H1 (cell line): Measurements from ENCODE around the gene HDAC7. TPM values are rescaled to one million over a fixed set of nuclear protein-coding genes. Genes with fewer than 3 reads are reported as not detected.

ENCODE experiments used
- CTCF ChIA-PET: fragments of 300-600 bp; sonication (Branson Sonifier 250); formaldehyde crosslinking; loops from one replicate; lab custom pipeline; 2021; ENCODE audit not compliant: partially characterized antibody; lab: Charles Lee
- POLR2A ChIA-PET: fragments of 300-600 bp; sonication (Branson Sonifier 250); formaldehyde crosslinking; loops from one replicate; lab custom pipeline; 2021; ENCODE audit warnings: inconsistent platforms; ENCODE audit not compliant: partially characterized antibody; lab: Charles Lee
- DNase-seq, 2 experiments: peaks; one replicate each; pipeline versions ENCODE4 v3.0.0 to v3.0.0-alpha.2; 2010 to 2022; ENCODE audit warnings: low spot score in 2 of 2, low read depth in 1 of 2, mixed read lengths in 1 of 2
- FAIRE-seq: peaks from 2 replicates; lab custom pipeline; 2011; peaks lifted over from hg19 to GRCh38; lab: Jason Lieb, UNC
- H2AFZ ChIP-seq: 2 replicates; pipeline ENCODE4 v1.8.1; 2012; ENCODE audit warnings: low read length, inconsistent platforms
- H2AK5ac ChIP-seq: 2 replicates; pipeline ENCODE4 v1.6.1; 2013; ENCODE audit warnings: low read depth, low read length
- H2BK120ac ChIP-seq: replicated peaks from 2 replicates; pipeline ENCODE3; 2013; ENCODE audit warnings: low read depth, low read length, inconsistent platforms
- H2BK12ac ChIP-seq: 2 replicates; pipeline ENCODE4 v1.6.1; 2013; ENCODE audit warnings: low read depth, low read length
- H2BK15ac ChIP-seq: 2 replicates; pipeline ENCODE4 v1.6.1; 2013; ENCODE audit warnings: low read length
- H2BK20ac ChIP-seq: 2 replicates; pipeline ENCODE4 v1.6.1; 2013; ENCODE audit warnings: low read length
- H2BK5ac ChIP-seq: 2 replicates; pipeline ENCODE4 v1.6.1; 2013; ENCODE audit warnings: low read depth, low read length
- H3K14ac ChIP-seq: 2 replicates; pipeline ENCODE4 v1.6.1; 2013; ENCODE audit warnings: inconsistent platforms; ENCODE audit not compliant: insufficient read length
- H3K18ac ChIP-seq: 2 replicates; pipeline ENCODE4 v1.6.1; 2013; ENCODE audit warnings: low read length; ENCODE audit errors: extremely low read depth
- H3K23ac ChIP-seq: 2 replicates; pipeline ENCODE4 v1.6.1; 2013; ENCODE audit warnings: inconsistent platforms; ENCODE audit not compliant: insufficient read length
- H3K23me2 ChIP-seq: 2 replicates; pipeline ENCODE4 v1.6.1; 2013; ENCODE audit warnings: low read depth, low read length
- H3K27ac ChIP-seq: 2 replicates; pipeline ENCODE4 v1.6.1; 2011; ENCODE audit warnings: low read depth, low read length, inconsistent platforms
- H3K27me3 ChIP-seq, 4 experiments: replicated peaks in 1 of 4; 1 replicate in 1 of 4; 2 replicates in 3 of 4; pipeline versions ENCODE4 v1.6.1 to v1.8.1; 2011 to 2013; ENCODE audit warnings: low read length in 3 of 4, mild to moderate bottlenecking in 3 of 4, inconsistent platforms in 2 of 4, mixed read lengths in 2 of 4, moderate library complexity in 1 of 4; ENCODE audit not compliant: control insufficient read depth in 3 of 4, insufficient read depth in 3 of 4; ENCODE audit errors: extremely low read depth in 1 of 4
- H3K36me3 ChIP-seq, 4 experiments: 2 replicates each; pipeline versions ENCODE4 v1.6.1 to v1.8.1; 2011 to 2013; ENCODE audit warnings: mild to moderate bottlenecking in 4 of 4, low read length in 3 of 4, moderate library complexity in 2 of 4, control low read depth in 1 of 4, inconsistent platforms in 1 of 4; ENCODE audit not compliant: insufficient read depth in 4 of 4, control insufficient read depth in 2 of 4
- H3K4ac ChIP-seq: replicated peaks from 2 replicates; pipeline ENCODE3; 2013; ENCODE audit warnings: low read length, low read depth, mixed read lengths, inconsistent platforms; ENCODE audit not compliant: insufficient read length
- H3K4me1 ChIP-seq, 4 experiments: replicated peaks in 1 of 4; 1 replicate in 1 of 4; 2 replicates in 3 of 4; pipeline versions ENCODE4 v1.6.1 to v1.8.1; 2011 to 2013; ENCODE audit warnings: low read length in 3 of 4, inconsistent platforms in 2 of 4, mixed read lengths in 1 of 4; ENCODE audit not compliant: insufficient read depth in 4 of 4, control insufficient read depth in 3 of 4
- H3K4me2 ChIP-seq, 2 experiments: 2 replicates each; pipeline versions ENCODE4 v1.6.1 to v1.8.1; 2011 to 2013; ENCODE audit warnings: low read depth in 2 of 2, low read length in 2 of 2, control low read depth in 1 of 2, inconsistent platforms in 1 of 2, mild to moderate bottlenecking in 1 of 2; ENCODE audit not compliant: insufficient read depth in 1 of 2
- H3K4me3 ChIP-seq, 4 experiments: fragments of 200-600, 300-600 bp in 1 of 4; sonication (generic), shearing (Covaris generic), sonication (Bioruptor Twin) in 1 of 4; 2 replicates each; pipeline versions ENCODE4 v1.5.1 to v1.8.1; 2011 to 2016; ENCODE audit warnings: low read length in 4 of 4, low read depth in 3 of 4, control low read depth in 2 of 4, inconsistent platforms in 2 of 4, mild to moderate bottlenecking in 2 of 4, mixed read lengths in 1 of 4, moderate library complexity in 1 of 4; ENCODE audit not compliant: insufficient read depth in 2 of 4; ENCODE audit errors: extremely low read depth in 1 of 4
- H3K56ac ChIP-seq: replicated peaks from 2 replicates; pipeline ENCODE3; 2013; ENCODE audit warnings: low read depth, mild to moderate bottlenecking, mixed read lengths, low read length, inconsistent platforms; ENCODE audit not compliant: insufficient read length
- H3K79me1 ChIP-seq: 2 replicates; pipeline ENCODE4 v1.6.1; 2013; ENCODE audit warnings: low read depth, low read length, control low read depth
- H3K79me2 ChIP-seq, 2 experiments: 2 replicates each; pipeline versions ENCODE4 v1.6.1 to v1.8.1; 2012 to 2013; ENCODE audit warnings: low read length in 2 of 2, mild to moderate bottlenecking in 2 of 2, inconsistent platforms in 1 of 2; ENCODE audit not compliant: insufficient read depth in 2 of 2, control insufficient read depth in 1 of 2
- H3K9ac ChIP-seq, 4 experiments: replicated peaks in 1 of 4; 1 replicate in 1 of 4; 2 replicates in 3 of 4; pipeline versions ENCODE4 v1.6.1 to v1.8.1; 2011 to 2013; ENCODE audit warnings: low read depth in 3 of 4, low read length in 3 of 4, control low read depth in 2 of 4, mild to moderate bottlenecking in 2 of 4, moderate library complexity in 2 of 4, inconsistent platforms in 1 of 4; ENCODE audit errors: extremely low read depth in 1 of 4
- H3K9me3 ChIP-seq, 2 experiments: 2 replicates each; pipeline versions ENCODE4 v1.6.1 to v1.8.1; 2012 to 2013; ENCODE audit warnings: mild to moderate bottlenecking in 2 of 2, moderate library complexity in 2 of 2, control low read depth in 1 of 2, inconsistent platforms in 1 of 2, low read depth in 1 of 2, low read length in 1 of 2, mixed read lengths in 1 of 2; ENCODE audit not compliant: insufficient read depth in 2 of 2
- H4K20me1 ChIP-seq, 2 experiments: replicated peaks in 1 of 2; 2 replicates each; pipeline versions ENCODE3 to v1.8.1; 2011 to 2013; ENCODE audit warnings: inconsistent platforms in 2 of 2, low read length in 2 of 2, mild to moderate bottlenecking in 1 of 2; ENCODE audit not compliant: insufficient read depth in 2 of 2, control insufficient read depth in 1 of 2
- H4K5ac ChIP-seq: 2 replicates; pipeline ENCODE4 v1.6.1; 2013; ENCODE audit warnings: low read length, low read depth, mixed read lengths, inconsistent platforms; ENCODE audit not compliant: insufficient read length
- H4K8ac ChIP-seq: 2 replicates; pipeline ENCODE4 v1.8.0; 2013; ENCODE audit warnings: mild to moderate bottlenecking, moderate library complexity, low read length, inconsistent platforms; ENCODE audit not compliant: insufficient read depth; ENCODE audit errors: extremely low read depth
- H4K91ac ChIP-seq: replicated peaks from 2 replicates; pipeline ENCODE3; 2013; ENCODE audit warnings: low read length, mixed read lengths, inconsistent platforms; ENCODE audit not compliant: insufficient read length
- CBX8 ChIP-seq: fragments of 300-800, 300-1000 bp; sonication (generic); IDR thresholded peaks from 2 replicates; pipeline ENCODE4 v1.7.1; 2016; ENCODE audit warnings: low read depth, low read length, borderline replicate concordance
- SAP30 ChIP-seq: fragments of 300-600 bp; sonication (generic); IDR thresholded peaks from 2 replicates; pipeline ENCODE4 v1.7.1; 2012; ENCODE audit warnings: low read length, moderate library complexity, mild to moderate bottlenecking, inconsistent platforms; ENCODE audit not compliant: insufficient read depth, insufficient replicate concordance
- WGBS, 2 experiments: shearing (Covaris generic) in 1 of 2; methylation state at CpG; one replicate each; pipeline versions ENCODE4 v1.1.6 to v1.1.7; 2013 to 2015; ENCODE audit warnings: low lambda C conversion rate in 2 of 2, mixed read lengths in 2 of 2, inconsistent platforms in 1 of 2, low coverage in 1 of 2, missing lambda C conversion rate in 1 of 2; ENCODE audit not compliant: insufficient replicate concordance in 2 of 2, insufficient coverage in 1 of 2, insufficient read length in 1 of 2; ENCODE audit errors: extremely low coverage in 1 of 2, missing lambda C conversion rate in 1 of 2; 5-methylcytosine and 5-hydroxymethylcytosine counted together
- polyA plus RNA-seq, 7 experiments: library from polyadenylated mRNA; depleted of rRNA in 3 of 7; stranded (reverse) in 5 of 7; unstranded in 2 of 7; fragments of >200 nt in 5 of 7; fragments of 200-250 nt in 2 of 7; gene quantifications; 1 replicate in 5 of 7; 2 replicates in 1 of 7; 4 replicates in 1 of 7; pipeline versions ENCODE4 v1.2.1 to v1.2.3, GENCODE V29; 2011 to 2013; ENCODE audit warnings: missing spikeins in 2 of 7, mixed read lengths in 2 of 7
- total RNA-seq: library from RNA; stranded (reverse); fragmentation: NEBNext Ultra II Directional; extraction: Animal tissue kit (Norgen Biotek cat#: 25700); gene quantifications from 2 replicates; pipeline ENCODE4 v1.2.1, GENCODE V29; 2021

The HDAC7 gene
- total and polyA plus RNA-seq, 2 of the 8 experiments (the other 6 are each of a cell fraction or from before 2014, with no cell fraction given), result 25.5 to 84.9 TPM

DNA sequence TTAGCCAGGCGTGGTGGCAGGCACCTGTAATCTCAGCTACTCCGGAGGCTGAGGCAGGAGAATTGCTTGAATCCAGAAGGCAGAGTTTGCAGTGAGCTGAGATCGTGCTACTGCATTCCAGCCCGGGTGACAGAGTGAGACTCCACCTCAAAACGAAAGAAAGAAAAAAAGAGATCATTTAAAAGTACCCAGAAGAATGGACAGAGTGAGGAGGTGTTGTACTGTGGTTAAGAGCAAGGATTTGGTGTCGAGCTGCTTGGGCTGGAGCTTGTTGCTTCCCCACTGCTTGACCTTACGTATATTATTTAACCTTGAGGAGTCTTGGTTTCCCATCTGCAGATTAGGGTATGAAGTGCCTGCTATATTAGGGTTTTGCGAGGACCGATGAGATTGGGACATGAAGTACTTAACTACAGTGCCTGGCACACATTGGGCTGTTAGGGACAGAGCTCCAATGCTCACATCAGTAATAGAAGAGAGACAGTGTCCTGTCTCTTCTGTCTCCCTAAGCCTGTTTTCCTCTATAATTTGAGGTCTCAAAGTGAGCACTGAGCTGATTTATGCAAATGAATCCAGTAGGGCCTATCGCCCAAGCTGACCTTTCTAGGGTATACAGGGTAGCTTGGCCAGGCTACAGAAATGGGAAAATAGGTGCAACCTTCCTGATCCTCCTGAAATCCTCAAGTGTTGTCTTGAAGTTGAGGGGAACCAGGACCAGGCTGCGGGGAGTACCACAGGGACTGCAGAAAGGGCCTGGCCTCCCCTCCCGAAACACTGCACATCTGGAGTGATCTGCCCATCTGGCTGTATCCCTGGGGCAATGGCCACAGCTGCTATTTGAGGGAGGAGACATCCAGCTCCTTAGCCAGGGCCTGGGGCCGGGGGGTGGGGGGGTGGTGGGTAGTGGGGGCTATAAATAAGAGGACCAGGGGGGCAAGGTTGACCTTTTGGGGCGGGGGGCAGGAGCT lies 8.6 kb upstream of the HDAC7 start:
- H2BK120ac ChIP-seq, result no peak overlapping the region
- peak overlapping the region; percentile 43; the same call in 1 of the 2 replicates for H4K8ac ChIP-seq
- peaks cover 5 to 14% (median 9%) of the 10 kb centered on the region in 4 experiments for H3K4me1 ChIP-seq
- H3K4ac ChIP-seq, result no peak overlapping the region
- H2AFZ ChIP-seq, result no peak overlapping the region
- H3K4me3 ChIP-seq, result no peak overlapping the region
- H3K79me1 ChIP-seq, result no peaks in the 10 kb centered on the region
- H3K36me3 ChIP-seq, result no peaks in the 10 kb centered on the region
- FAIRE-seq, result no peak
- no peaks in the 10 kb centered on the region for H3K23me2 ChIP-seq
- no peak for TF ChIP-seq CBX8
- no peak for TF ChIP-seq SAP30
- TF ChIP-seq, all 59 proteins: peak for 0
- H3K56ac ChIP-seq, result no peak overlapping the region
- 89% methylated on average over 12 of the region's 14 CpGs; no CpG with 5 or more reads in 1 of the 2 experiments for WGBS, 2 experiments
- no peak overlapping the region for H3K23ac ChIP-seq
- H3K27me3 ChIP-seq, result no peaks in the 10 kb centered on the region
- H2AK5ac ChIP-seq, result no peak overlapping the region; the same call in 1 of the 2 replicates
- ChIA-PET POLR2A (interaction anchor here (0.8 to 28.4 kb wide), 5 partner anchors 9 to 46 kb away, joined by 3 to 480 read pairs (median 5); partner anchors contain the start of gene HDAC7), CTCF (interaction anchor here (1.1 to 30.5 kb wide), 11 partner anchors 11 to 135 kb away, joined by 3 to 2001 read pairs (median 4); partner anchors contain the start of genes HDAC7, RAPGEF3, SLC48A1 and TMEM106C)
- peak overlapping the region; percentile 36 for H2BK5ac ChIP-seq
- H3K4me2 ChIP-seq, result peak overlapping the region in 1 of 2 experiments; percentile 12; a peak in 2 of 4 replicates
- peak overlapping the region; percentile 69; the same call in 1 of the 2 replicates for H2BK12ac ChIP-seq
- H3K9ac ChIP-seq, result no peak overlapping the region
- no peak overlapping the region for H2BK15ac ChIP-seq
- 0 out of 2 replicates have a peak overlapping the region, but pooled peaks have one; percentile 1 for H3K18ac ChIP-seq
- no peaks in the 10 kb centered on the region for H3K9me3 ChIP-seq
- DNase-seq, result no peak
- H4K91ac ChIP-seq, result no peak overlapping the region
- no peak overlapping the region for H4K5ac ChIP-seq
- H3K27ac ChIP-seq, result no peak overlapping the region
- H4K20me1 ChIP-seq, result no peaks in the 10 kb centered on the region
- no peaks in the 10 kb centered on the region for H3K79me2 ChIP-seq
- no peak overlapping the region for H3K14ac ChIP-seq
- H2BK20ac ChIP-seq, result no peak overlapping the region
